ENCODE measurements around the gene GORASP2.

- TF ChIP-seq CTCF (IDR thresholded peaks at IDR 0.05) (no peak), POLR2A (IDR thresholded peaks at IDR 0.05) (no peak)
Measured at GRCh38 chr2:170923799-170924198, 5.3 kb upstream of the GORASP2 start.

Measured in testis (tissue), 2 donors.